ENCODE data around the gene HS3ST6.
"Not testable (repeated sequence)": the region's sequence is repeated elsewhere in the genome, so short reads cannot be mapped to it uniquely, and the experiment has no call there.

Gene HS3ST6

GRCh38 chr16:1906055-1906845 is 12.0 kb downstream of the HS3ST6 start:
- peak; percentile 73 for DNase-seq

DNA sequence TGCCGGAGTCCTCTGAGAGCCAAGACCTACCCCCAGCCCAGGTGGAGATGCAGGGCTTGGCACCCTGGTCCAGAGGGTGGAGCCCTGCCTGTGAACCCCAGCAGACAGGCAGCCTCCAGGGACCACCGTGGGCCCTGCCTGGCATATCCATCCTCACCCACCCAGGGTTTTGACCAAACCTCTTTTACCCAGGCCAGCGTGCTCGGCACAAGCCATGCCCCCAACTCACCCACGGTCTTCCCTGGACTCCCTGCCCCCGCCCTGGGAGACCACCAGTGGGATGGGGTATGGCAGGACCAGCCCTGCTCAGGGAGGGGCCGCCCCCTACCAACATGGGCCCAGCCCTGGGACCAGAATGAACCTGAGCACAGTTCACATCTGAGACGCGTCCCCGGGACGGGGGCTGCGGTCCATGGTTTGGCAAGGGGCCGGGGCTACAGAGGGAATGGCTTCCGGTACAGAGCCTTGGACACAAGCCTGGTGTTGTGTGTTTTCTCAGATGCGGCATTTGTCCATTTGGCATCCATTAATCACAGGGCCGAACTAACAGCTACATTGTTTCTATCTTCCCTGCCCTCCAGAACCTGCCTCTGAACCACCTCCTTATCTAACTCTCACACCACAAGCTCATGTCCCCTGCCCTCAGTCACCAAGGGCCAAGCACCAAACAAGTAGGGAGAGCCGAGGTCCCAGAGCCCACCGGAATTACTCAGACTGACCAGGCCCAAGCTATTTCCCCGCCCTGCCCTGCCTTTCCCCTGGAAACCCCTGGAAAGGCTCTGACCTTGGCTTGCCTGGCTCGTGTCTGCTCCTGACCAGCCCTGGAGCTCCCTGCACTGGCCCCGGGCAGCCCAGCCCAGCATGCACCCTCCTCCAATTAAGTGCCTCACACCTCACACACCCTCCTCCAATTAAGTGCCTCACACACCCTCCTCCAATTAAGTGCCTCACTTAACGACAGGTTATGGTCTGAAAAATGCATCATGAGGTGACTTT is 14.1 kb downstream of the HS3ST6 start:
- peak; percentile 82 for DNase-seq

DNA sequence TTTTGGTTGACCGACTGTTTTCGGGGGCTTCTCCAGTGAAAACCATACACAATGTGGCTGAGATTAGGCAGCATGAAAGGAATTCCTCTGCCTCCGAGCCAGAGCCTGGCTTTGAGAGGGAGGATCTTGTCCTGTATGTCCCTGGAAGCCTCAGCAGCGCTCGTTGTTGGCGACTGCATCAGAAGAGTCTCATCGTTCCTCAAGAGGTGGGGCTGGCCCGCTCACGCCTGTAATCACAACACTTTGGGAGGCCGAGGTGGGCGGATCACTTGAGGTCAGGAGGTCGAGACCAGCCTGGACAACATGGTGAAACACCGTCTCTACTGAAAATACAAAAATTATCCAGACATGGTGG is 15.0 kb downstream of the HS3ST6 start:
- DNase-seq, result no peak

GRCh38 chr16:1902547-1903219 is 15.5 kb downstream of the HS3ST6 start:
- no peak for DNase-seq

DNA sequence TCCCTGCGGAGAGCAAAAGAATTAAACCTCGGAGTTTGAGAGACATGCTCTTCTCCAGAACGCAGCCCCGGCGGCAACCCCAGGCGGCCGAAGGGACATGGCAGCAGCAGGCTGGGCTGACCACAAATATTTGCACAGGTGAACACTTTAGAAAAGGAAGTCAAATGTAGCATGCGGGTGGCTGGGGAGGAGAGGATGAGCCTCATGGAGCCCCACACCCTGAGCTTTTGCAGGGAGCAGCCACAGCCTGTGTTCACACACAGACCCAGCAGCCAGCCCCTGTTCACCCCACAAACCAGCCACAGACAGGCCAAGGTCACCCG is 17.8 kb downstream of the HS3ST6 start:
- peak; percentile 98 for DNase-seq

DNA sequence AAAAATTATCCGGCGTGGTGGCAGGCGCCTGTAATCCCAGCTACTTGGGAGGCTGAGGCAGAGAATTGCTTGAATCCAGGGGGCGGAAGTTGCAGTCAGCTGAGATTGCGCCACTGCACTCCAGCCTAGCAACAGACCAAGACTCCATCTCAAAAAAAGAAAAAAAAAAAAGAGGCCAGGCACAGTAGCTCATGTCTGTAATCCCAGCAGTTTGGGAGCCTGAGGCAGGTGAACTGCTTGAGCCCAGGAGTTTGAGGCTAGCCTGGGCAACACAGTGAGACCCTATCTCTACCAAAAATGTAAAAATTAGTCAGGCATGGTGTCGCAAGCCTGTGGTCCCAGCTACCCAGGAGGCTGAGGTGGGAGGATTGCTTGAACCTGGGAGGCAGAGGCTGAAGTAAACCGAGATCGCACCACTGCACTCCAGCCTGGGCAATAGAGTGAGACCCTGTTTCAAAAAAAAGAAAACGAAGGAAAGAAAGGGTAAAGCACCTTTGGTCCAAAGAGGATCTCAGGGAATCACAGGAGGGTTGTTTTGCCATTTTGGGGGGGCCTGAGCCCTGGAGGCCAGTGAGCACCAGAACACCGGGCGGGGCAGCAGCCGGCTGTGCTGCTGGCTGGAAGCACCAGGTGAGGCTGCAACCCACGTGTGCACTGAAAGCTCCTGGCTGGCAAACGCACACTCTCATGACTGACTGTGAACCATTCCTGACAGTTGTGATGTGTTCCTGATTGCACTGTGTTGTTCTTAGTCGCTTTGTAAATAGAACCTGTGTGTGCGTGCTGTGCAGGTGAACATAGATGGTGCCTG is 18.4 kb downstream of the HS3ST6 start:
- DNase-seq, result peak; percentile 98

- not testable (repeated sequence) for DNase-seq
These were observed 20.5 kb downstream of the HS3ST6 start for GRCh38 chr16:1897692-1898091.

- peak; percentile 34 for DNase-seq
These were observed 22.1 kb downstream of the HS3ST6 start for GRCh38 chr16:1895949-1896675.

GRCh38 chr16:1895068-1895467 is 23.1 kb downstream of the HS3ST6 start:
- DNase-seq, result no peak

DNA sequence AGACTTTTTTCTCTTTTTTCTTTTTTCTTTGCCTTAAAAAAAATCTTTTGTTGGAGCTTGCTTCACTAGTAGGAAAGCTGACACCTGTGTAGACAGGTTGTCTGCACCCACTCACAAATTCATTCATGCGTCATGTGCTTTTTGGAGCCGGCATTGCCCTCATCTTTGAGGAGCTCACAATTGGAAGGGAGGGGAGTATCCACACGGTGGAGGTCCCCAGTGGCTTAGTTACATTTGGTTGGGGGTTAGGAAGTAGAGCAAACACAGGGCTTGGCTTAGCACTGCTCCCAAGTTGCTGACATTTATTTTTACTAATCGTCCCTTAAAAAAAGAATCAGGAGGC is 27.5 kb downstream of the HS3ST6 start:
- peak; percentile 39 for DNase-seq

- no peak for DNase-seq
These were observed 28.0 kb downstream of the HS3ST6 start for GRCh38 chr16:1890024-1890707.

DNA sequence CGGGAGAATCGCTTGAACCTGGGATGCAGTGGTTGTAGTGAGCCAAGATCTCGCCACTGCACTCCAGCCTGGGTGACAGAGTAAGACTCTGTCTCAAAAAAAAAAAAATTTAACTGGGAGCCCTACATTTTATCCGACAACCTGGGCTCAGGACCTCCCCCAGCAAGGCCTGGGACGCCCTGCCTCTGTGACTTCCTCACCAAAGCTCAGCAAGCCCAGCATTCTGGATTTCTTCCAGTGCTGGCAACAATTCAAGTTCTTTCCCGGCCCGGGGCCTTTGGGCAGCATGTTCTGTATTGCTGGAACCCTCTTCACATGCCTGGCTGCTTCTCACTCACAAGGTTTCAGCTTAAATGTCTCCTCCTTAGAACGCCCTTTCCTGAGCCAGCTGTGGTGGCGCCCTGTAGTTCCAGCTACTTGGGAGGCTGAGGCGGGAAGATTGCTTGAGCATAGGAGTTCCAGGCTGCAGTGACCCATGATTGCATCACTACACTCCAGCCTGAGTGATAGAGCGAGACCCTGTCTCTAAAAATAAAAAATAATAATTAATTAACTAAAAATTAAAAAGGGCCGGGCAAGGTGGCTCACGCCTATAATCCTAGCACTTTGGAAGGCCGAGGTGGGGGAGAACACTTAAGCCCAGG is 30.4 kb downstream of the HS3ST6 start:
- DNase-seq, result no peak

GRCh38 chr16:1884889-1885288 is 33.3 kb downstream of the HS3ST6 start:
- DNase-seq, result no peak

- DNase-seq, result peak; percentile 60
These were observed 34.0 kb downstream of the HS3ST6 start for GRCh38 chr16:1884155-1884760.

DNA sequence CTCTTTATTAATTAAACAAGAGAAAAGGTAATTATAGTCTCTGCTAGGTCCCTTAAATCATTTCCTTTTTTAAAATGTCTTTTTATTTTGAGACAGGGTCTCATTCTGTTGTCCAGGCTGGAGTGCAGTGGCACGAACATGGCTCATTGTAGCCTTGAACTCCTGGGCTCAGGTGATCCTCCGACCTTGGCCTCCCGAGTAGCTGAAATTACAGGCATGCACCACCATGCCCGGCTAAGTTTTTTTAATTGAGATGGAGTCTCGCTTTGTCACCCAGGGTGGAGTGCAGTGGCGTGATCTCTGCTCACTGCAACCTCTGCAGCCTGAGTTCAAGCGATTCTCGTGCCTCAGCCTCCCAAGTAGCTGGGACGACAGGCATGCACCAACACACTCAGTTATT is 37.0 kb downstream of the HS3ST6 start:
- DNase-seq, result not testable (repeated sequence)

DNA sequence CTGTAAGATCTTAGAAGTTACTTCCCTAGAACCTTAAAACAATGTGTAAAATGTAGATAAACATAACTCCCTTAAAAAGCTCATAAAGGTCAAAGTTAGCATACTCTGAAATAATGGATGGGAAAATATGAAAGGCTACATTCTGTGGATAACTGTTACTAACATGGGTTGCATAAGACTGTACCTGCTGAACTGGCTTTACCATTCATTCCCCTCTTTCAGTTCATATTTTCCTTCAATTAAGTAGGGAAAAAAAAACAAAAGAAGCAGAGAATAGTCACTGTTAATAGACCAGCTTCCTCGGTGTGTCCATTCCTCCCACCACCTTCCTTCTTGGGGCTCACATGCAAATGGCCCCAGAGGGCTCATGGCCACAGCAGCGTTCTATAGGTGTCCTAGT is 38.7 kb downstream of the HS3ST6 start:
- DNase-seq, result no peak

- no peak for DNase-seq
These were observed 40.0 kb downstream of the HS3ST6 start for GRCh38 chr16:1878256-1878655.

- peak; percentile 26 for DNase-seq
These were observed 40.4 kb downstream of the HS3ST6 start for GRCh38 chr16:1877804-1878203.

- DNase-seq, result no peak
These were observed 41.1 kb downstream of the HS3ST6 start for GRCh38 chr16:1877089-1877488.

DNA sequence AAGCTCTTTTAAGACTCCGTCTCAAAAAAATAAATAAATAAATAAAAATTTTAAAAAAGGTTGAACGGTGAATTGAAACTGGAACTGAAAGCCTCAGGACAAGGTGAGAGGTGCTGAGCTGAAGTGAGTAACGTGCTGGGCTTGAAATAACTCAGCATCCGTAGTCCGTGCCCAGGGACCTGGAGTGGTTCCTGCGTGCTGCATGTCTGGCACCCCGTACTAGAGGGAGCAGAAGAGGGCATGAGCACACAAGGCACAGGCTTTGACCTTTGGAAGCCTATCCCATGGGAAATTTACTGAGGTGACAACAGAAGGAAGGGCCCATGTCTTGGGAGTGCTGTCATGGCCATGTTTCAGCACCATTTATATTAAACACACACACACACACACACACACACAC is 41.7 kb downstream of the HS3ST6 start:
- no peak for DNase-seq
